ENCODE measurements around the gene PRKG1.
A peak's percentile ranks its signal among the peaks of the same experiment; 100 is the strongest.

PRKG1 gene

GRCh38 chr10:51074238-51075028 lies at the start of gene PRKG1:
Gene PRKG1 (plus strand): TSS chr10:51074487.
- peak; percentile 2 for DNase-seq

- no peak for DNase-seq
Measured at GRCh38 chr10:51028420-51028819, 45.9 kb upstream of the PRKG1 start.

GRCh38 chr10:51029172-51029641 lies 45.1 kb upstream of the PRKG1 start:
- DNase-seq = no peak

GRCh38 chr10:51030480-51030879 lies 43.8 kb upstream of the PRKG1 start:
- no peak for DNase-seq

- no peak for DNase-seq
Measured at GRCh38 chr10:51031950-51032349, 42.3 kb upstream of the PRKG1 start.

GRCh38 chr10:51034769-51035168 lies 39.5 kb upstream of the PRKG1 start:
- DNase-seq = no peak

- DNase-seq = no peak
Measured at GRCh38 chr10:51035344-51035743, 38.9 kb upstream of the PRKG1 start.

- no peak for DNase-seq
Measured at GRCh38 chr10:51045871-51046270, 28.4 kb upstream of the PRKG1 start.

GRCh38 chr10:51046654-51047053 lies 27.6 kb upstream of the PRKG1 start:
- DNase-seq = no peak

GRCh38 chr10:51047857-51048256 lies 26.4 kb upstream of the PRKG1 start:
- DNase-seq = no peak

GRCh38 chr10:51048792-51049191 lies 25.5 kb upstream of the PRKG1 start:
- no peak for DNase-seq

- DNase-seq = no peak
Measured at GRCh38 chr10:51052163-51052562, 22.1 kb upstream of the PRKG1 start.

GRCh38 chr10:51057925-51058324 lies 16.4 kb upstream of the PRKG1 start:
- no peak for DNase-seq

GRCh38 chr10:51063166-51063565 lies 11.1 kb upstream of the PRKG1 start:
- no peak for DNase-seq

GRCh38 chr10:51063659-51064535 lies 10.4 kb upstream of the PRKG1 start:
- peak; percentile 31 for DNase-seq

GRCh38 chr10:51066231-51066630 lies 8.1 kb upstream of the PRKG1 start:
- no peak for DNase-seq

GRCh38 chr10:51072210-51072609 lies 2.1 kb upstream of the PRKG1 start:
- no peak for DNase-seq

- no peak for DNase-seq
Measured at GRCh38 chr10:51072921-51073434, 1.3 kb upstream of the PRKG1 start.

GRCh38 chr10:51073453-51074237 lies 642 bp upstream of the PRKG1 start:
- DNase-seq = no peak

- DNase-seq = no peak
Measured at GRCh38 chr10:51075043-51075872, 971 bp downstream of the PRKG1 start.

GRCh38 chr10:51075873-51076229 lies 1.6 kb downstream of the PRKG1 start:
- no peak for DNase-seq

- no peak for DNase-seq
Measured at GRCh38 chr10:51076299-51076841, 2.1 kb downstream of the PRKG1 start.
